ENCODE data around the gene SMIM45.

Gene SMIM45

DNA sequence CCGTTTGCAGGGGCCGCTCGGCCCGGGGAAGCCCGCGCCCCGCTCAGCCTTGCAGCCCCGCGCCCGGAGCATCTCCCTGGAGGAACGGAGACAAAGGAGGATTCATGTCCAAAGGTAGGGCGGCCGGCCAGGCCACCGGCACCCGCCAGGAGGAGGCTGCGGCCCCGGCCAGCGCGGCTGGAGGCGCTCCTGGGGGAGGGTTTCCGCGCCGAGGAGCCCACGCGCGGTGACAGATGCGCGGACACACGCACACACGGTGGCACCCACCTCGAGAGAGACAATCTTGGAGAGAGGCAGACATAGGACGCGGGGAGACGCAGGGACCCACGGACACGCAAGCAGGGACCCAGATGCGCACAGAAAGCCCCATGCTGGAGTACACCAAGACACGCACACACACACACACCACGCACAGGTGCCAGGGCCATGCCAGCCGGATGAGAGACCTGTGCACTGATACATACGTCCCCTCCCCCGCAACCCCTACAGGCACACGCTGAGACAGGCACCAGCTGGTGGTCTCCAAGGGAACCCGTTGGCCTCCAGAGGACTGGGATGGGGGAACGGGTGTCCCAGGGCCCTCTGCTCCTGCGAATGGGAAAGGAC, 25.1 kb downstream of the SMIM45 start:
- no peak for DNase-seq

DNA sequence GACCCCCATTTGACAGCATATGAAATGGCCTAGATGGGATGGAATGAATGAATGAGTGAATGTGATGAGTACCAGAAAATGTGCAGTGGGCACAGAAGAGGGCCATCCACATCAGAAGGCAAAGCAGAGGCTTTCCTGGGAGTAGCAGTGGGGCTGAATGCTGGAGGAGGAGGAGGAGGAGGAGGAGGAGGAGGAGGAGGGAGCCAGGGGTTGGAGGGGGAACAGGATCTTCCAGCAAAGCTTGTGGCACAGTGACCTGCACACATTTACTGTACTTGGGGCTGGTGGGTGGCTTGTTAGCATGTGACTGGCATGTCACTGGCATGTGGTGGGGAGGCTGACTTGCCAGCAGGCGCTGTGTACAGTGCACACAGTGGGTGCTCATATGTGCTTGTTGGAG, 26.8 kb downstream of the SMIM45 start:
- TF ChIP-seq GATA1 (IDR thresholded peaks at IDR 0.05; ENCODE audit: low read depth, low read length) (no peak), POLR2A (IDR thresholded peaks at IDR 0.05; ENCODE audit: low read length) (no peak)
- DNase-seq: no peak

More for the DNA sequence above, 25.1 kb downstream of the SMIM45 start:
- TF ChIP-seq POLR2A (IDR thresholded peaks at IDR 0.05; ENCODE audit: low read length): no peak
- no peak for TF ChIP-seq GATA1 (IDR thresholded peaks at IDR 0.05; ENCODE audit: low read depth, low read length)

DNA sequence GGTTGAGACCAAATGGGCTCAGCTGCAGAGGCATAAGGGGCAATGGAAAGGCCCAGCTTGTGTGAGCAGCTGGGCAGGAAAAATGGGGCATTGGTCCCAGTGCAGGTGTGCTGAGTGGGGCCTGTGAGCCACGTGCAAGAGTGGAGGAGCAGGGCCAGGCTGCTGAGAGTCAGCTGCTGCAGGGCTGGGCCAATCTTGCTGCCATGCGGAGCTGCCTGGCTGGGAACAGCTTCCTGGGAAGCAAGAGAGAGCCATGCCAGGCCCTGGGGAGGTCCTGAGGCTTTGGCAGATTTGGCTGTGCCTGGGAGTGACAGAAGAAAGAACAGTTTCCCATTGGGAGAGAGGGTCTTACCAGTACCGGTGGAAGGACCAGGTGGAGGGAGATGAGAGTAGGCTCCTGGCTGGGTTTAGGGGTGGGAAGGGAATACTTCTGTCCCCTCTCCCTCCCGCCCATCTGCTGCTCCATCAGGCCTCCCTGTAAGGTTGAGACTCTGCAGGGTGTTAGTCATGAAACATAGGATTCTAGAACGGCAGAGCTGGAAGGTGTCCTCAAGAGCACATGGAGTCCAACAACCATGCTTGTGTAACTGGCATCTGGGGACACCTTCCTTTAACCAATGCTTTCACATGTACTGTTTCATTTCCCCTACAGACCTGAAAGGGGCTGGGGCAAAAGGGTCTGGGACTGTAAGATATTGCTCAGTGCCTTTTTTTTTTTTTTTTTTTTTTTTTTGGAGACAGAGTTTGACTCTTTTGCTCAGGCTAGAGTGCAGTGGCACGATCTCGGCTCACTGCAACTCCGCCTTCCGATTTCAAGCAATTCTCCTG, 27.7 kb downstream of the SMIM45 start:
- no peak for DNase-seq
- TF ChIP-seq POLR2A (IDR thresholded peaks at IDR 0.05; ENCODE audit: low read length): no peak
- TF ChIP-seq GATA1 (IDR thresholded peaks at IDR 0.05; ENCODE audit: low read depth, low read length): no peak

DNA sequence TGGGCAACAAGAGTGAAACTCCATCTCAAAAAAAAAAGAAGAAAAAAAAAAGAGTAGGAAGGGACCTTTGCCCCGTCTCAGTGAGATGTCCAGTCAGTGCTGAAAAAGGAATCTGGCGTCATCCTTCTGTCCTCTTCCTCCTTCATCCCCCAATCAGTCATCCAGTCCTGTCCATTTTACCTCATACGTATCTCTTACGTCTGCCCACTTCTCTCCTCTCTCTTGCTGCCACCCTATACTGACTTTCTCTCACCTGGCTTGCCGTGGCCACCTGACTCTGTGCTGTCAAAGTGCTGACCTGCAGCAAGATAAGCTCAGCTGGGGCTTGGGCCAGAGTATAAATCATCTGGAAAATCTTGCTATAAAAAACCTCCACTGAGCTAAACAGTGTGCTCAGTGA, 30.9 kb downstream of the SMIM45 start:
- DNase-seq: no peak
- TF ChIP-seq GATA1 (IDR thresholded peaks at IDR 0.05; ENCODE audit: low read depth, low read length) (no peak), POLR2A (IDR thresholded peaks at IDR 0.05; ENCODE audit: low read length) (no peak)

DNA sequence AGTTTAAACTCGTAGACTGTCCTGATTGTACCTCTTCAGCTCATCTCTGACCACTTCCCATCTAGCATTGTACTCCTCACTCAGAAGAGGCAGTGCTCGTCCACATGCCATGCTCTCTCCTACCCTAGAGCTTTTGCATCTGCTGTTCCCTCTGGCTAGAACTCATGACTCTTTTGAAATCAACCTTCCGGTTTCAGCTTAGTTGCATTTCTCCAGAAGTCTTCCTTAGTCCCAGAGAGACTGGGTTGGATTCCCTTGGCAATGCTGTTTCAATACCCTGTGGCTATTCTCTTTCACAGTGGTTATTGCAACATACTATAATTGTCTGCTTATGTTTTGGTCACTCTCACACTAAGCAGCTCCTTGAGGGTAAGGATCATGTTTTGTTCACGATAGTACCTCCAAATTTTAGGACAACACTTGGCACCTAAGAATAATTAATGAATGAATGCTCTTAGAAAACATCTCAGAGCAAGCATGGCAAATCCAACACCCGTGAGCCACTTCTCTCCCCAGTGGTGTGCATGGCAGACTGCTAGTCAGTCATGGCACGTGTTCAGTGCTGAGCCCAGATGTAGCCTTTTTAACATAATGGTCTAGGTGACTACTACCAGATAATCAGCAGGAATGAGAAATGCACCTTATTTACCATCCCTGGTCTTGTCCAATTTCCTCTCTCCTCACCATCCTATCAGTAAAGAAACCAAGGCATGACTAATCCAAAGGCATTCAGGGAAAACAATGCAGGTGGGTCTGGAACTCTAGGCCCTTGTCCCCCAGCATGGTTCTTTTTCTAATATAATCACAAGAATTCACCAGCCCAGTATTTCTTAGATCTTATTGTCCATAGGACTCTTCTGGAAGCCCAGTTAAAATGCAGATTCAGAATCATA, 31.8 kb downstream of the SMIM45 start:
- TF ChIP-seq POLR2A (IDR thresholded peaks at IDR 0.05; ENCODE audit: low read length): no peak
- TF ChIP-seq GATA1 (IDR thresholded peaks at IDR 0.05; ENCODE audit: low read depth, low read length): no peak
- no peak for DNase-seq

DNA sequence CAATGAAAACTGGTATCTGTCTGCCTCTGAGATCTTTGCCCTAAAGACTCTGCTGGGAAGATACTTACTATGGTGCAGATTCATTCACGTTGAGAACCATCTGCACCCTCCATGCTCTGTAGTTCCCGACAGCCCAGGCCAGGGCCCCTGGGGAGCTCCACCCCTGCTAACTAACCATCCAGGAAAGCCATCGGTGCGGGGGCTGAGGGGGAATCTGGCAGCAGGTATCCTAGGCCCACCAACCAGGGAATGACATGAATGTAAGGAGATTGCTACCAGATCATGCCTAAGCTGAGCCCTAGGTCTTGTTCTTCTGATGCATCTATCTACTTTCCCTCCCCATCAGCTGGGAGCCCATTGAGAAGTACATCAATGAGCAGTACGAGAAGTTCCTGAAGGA, 35.3 kb downstream of the SMIM45 start:
- TF ChIP-seq POLR2A (IDR thresholded peaks at IDR 0.05; ENCODE audit: low read length): no peak
- no peak for TF ChIP-seq GATA1 (IDR thresholded peaks at IDR 0.05; ENCODE audit: low read depth, low read length)
- no peak for DNase-seq

DNA sequence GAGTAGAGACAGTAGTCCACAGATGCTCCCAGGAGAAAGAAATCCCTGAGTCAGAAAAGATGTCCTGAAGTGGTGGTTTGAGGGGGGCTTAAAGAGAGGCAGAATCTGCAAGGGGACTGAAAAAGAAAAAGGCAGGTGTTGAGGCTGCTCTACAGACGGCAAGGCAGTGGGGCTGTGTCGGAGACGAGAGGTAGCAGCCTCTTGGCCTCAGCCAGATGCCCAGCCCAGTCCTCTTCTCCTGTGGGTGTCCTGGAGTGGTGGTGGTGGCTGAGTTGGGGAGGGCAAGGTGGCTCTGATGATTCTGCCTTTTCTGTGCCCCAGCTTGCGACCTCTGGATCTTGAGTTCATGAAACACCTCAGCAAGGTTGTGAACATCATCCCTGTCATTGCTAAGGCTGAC, 37.3 kb downstream of the SMIM45 start:
- no peak for DNase-seq
- TF ChIP-seq POLR2A (IDR thresholded peaks at IDR 0.05; ENCODE audit: low read length): no peak
- TF ChIP-seq GATA1 (IDR thresholded peaks at IDR 0.05; ENCODE audit: low read depth, low read length): no peak

DNA sequence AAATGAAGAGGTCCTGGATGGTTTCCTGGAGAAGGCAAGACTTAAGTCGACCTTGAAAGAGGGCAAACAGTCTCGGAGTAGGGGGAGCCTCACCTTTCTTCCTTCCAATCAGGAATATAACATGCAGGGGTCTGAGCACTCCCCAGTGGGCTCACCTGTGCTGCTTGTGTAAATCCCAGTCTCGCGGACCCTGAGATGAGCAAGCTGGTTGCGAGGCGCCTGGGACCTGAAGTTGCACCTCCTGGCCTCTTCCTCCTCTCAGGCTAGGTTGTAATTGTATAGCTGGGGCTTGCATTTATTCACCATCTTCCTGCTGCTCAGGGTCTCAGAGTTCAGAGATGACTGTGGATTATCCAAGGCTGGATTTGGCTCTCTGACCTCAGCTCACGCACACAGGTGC, 39.2 kb downstream of the SMIM45 start:
- no peak for DNase-seq
- TF ChIP-seq GATA1 (IDR thresholded peaks at IDR 0.05; ENCODE audit: low read depth, low read length) (no peak), POLR2A (IDR thresholded peaks at IDR 0.05; ENCODE audit: low read length) (no peak)

DNA sequence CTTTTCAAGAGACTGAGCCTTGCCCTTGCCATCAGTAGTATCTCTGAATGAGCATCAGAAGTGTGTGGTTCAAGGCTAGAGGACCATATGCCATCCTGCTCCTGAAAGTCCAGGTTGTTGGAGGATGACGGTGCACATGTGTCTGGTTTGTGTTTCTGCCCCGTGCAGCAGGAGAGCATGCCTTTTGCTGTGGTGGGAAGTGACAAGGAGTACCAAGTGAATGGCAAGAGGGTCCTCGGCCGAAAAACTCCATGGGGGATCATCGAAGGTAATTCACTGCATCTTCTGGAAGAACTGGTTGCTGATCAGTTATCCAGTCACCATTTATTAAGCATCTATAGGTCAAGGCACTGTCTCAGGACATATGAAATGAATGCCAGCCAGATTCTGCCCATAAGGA, 40.5 kb downstream of the SMIM45 start:
- DNase-seq: no peak
- TF ChIP-seq GATA1 (IDR thresholded peaks at IDR 0.05; ENCODE audit: low read depth, low read length) (no peak), POLR2A (IDR thresholded peaks at IDR 0.05; ENCODE audit: low read length) (no peak)

DNA sequence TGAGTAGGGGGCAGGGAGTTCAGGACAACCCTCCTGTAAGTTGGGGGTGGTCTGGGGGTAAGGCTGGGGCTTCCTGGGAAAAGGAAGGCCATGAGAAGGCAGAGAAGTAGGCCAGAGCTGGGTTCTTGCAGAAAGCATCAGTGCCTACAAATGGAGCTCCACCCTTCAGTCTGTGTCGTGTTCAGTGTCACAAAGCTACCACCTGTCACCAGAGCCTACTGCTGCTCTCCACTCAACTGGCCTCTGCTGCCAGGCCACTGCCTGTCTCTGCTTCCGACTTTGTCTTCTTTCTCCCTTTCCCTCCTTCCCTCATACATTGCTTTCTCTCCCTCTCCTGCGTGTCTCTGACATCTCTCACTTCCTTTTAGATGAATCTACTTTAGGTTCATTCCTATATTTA, 43.3 kb downstream of the SMIM45 start:
- TF ChIP-seq GATA1 (IDR thresholded peaks at IDR 0.05; ENCODE audit: low read depth, low read length) (no peak), POLR2A (IDR thresholded peaks at IDR 0.05; ENCODE audit: low read length) (no peak)

DNA sequence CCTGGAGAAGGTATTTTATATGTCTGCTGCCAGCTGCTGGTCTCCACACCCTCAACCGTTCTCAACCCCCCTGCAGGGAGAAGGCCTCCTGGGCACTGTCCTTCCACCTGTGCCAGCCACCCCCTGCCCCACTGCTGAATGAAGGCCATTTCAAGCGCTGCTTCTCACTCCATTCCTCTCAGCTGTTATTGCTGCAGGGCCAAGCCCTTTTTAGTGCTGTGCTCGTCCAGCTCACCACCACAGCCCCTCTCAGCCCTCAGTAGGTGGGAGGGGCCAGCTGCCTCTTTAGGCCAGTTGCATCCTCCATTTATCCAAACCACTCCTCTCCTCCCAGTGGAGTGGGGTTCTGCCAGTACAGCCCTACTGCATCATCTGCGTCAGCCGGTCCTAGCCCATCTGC, 44.9 kb downstream of the SMIM45 start:
- no peak for DNase-seq
- TF ChIP-seq GATA1 (IDR thresholded peaks at IDR 0.05; ENCODE audit: low read depth, low read length): no peak
- TF ChIP-seq POLR2A (IDR thresholded peaks at IDR 0.05; ENCODE audit: low read length): no peak

More for the DNA sequence above, 43.3 kb downstream of the SMIM45 start:
- no peak for DNase-seq

DNA sequence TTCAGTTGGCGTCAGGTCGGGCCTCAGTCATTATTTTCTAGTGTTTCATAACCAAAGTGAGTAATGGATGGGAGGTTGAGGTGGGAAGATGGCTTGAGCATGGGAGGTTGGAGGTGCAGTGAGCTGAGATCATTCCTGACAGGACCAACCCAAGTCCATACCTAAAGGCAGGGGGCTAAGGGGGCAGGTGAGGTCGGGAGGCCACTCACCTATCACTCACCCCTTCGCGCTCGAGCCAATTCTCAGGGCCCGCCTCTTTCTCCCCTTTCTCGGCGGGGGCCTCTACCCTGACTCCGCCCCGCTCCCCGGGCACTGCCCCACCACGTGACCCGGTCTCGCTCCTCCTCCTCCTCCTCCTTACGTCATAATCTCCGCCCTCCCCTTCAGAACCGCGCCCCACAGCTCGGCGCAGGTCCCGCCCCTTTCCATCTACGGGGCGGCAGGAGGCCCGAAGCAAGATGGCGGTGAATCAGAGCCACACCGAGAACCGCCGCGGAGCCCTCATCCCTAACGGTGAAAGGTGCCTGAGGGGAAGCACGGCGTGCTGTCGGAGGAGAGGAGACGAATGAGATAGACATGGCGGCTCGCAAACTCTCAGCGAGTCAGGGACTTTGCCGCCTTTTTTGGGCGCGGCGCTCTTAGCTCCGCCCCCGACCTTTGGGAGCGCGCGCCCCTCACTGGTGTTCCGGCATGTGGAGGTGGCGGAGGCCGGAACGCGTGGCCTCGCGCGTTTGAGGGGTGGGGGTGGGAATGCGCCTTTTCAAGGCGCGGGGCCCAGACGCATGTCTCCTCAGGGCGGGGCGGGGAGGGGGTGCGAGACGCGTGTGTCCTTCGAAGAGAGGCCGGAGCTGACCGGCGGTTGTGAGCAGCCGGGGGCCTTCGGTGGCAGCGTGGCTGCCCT, 46.7 kb downstream of the SMIM45 start, which contains the start of gene WBP2NL:
TSS of gene WBP2NL (plus strand) at position 428 of the 901 bp plus-strand sequence. CDS start at position 459, 31 bp downstream.
- DNase-seq: peak; percentile 87 to 92
- TF ChIP-seq GATA1 (IDR thresholded peaks at IDR 0.05; ENCODE audit: low read depth, low read length): no peak
- peak; percentile 44 for TF ChIP-seq POLR2A (IDR thresholded peaks at IDR 0.05; ENCODE audit: low read length)

DNA sequence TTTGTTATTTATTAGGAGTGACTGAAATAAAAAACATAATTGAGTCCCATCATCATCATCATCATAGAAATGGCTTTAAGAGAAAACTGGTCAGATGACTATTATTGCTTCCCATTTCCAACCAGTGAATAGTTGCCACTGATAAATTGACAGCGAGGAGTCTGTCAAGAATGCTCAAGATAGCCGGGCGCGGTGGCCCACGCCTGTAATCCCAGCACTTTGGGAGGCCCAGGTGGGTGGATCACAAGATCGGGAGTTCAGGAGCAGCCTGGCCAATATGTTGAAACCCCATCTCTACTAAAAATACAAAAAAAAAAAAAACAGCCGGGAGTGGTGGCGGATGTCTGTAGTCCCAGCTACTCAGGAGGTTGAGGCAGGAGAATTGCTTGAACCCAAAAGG, 48.5 kb downstream of the SMIM45 start:
- TF ChIP-seq GATA1 (IDR thresholded peaks at IDR 0.05; ENCODE audit: low read depth, low read length) (no peak), POLR2A (IDR thresholded peaks at IDR 0.05; ENCODE audit: low read length) (no peak)
- no peak for DNase-seq

All from erythroblast (primary cell).